Astrocyte of the spinal cord (primary cell): Measurements from ENCODE around the gene FKBP10.

Experiments used
- DNase-seq: peaks from one replicate; pipeline ENCODE4 v3.0.0; 2011; ENCODE audit warnings: low read depth, low spot score
- H3K4me3 ChIP-seq: 2 replicates; pipeline ENCODE4 v1.5.1; 2011; ENCODE audit warnings: low read depth, mild to moderate bottlenecking, low read length, moderate library complexity
- in situ Hi-C: cut with HindIII; loops from 2 replicates; pipeline ENCODE4 v1.10.0; 2017; ENCODE audit warnings: low sequenced_read_pairs
- TF ChIP-seq, protein P1 (sequence below): IDR thresholded peaks from 2 replicates; pipeline ENCODE4 v1.5.1; 2012; ENCODE audit warnings: low read depth, mild to moderate bottlenecking, low read length, inconsistent platforms

FKBP10 gene

DNA sequence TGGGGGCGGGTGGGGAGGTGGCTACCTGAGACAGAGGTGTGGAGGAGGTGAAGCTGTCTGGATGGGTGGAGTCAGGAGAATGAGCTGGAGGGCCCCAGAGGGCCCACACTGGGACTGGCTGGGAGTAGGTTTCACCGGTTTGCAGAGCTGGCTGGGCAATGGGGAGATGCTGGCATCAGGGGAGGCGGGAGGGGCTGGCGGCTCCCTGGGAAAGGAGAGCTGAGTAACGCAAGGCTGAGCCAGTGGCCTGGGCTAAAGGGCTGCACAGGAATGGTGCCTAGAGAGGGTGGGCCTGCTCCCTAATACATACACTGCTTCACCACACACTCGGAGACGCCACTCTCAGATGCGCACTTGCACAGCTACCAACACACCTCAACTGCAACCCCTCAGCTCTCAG is 13.4 kb upstream of the FKBP10 start:
- in situ Hi-C loops: no loop called here
- TF ChIP-seq, protein P1, sequence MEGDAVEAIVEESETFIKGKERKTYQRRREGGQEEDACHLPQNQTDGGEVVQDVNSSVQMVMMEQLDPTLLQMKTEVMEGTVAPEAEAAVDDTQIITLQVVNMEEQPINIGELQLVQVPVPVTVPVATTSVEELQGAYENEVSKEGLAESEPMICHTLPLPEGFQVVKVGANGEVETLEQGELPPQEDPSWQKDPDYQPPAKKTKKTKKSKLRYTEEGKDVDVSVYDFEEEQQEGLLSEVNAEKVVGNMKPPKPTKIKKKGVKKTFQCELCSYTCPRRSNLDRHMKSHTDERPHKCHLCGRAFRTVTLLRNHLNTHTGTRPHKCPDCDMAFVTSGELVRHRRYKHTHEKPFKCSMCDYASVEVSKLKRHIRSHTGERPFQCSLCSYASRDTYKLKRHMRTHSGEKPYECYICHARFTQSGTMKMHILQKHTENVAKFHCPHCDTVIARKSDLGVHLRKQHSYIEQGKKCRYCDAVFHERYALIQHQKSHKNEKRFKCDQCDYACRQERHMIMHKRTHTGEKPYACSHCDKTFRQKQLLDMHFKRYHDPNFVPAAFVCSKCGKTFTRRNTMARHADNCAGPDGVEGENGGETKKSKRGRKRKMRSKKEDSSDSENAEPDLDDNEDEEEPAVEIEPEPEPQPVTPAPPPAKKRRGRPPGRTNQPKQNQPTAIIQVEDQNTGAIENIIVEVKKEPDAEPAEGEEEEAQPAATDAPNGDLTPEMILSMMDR: no peak
- no peak overlapping the region for H3K4me3 ChIP-seq
- no peak for DNase-seq

DNA sequence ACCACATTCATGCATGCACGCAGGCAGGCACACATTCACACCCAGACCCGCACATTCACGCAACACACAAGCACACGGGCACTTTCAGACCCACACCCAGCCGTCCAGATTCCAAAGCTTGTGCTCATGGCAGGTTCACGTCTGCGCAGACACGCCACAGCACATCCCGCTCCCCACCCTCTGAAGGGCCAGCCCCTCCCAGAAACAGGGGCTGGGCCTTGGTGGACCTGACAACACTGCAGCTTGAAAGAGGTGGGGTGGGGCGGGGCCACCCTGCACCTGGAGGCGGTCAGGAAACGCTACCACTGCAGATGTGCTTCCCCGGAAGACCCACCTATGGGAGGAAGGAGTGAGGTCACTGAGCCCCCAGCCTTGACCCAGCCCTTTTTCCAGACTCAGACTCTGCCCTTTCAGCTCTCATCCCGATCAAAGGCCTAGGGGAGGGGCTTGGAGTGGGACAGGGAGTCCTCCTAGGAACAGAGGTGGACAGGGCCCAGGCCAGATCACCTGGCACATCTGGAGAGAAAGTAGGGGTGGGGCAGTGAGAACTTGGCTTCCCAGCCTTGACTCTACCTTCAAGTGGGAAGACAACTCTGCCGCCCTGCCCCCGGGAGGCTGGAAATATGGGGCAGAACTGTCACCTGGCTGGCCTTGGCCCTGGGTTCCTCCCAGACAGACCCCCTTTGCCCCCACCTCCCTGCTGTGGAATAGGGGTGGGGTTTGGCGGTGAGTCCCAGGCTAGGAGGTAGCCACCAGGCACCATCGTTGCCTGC is 12.0 kb upstream of the FKBP10 start:
- H3K4me3 ChIP-seq: no peak overlapping the region
- in situ Hi-C loops: loop anchor here (10.0 kb wide), 1 partner anchor 76 kb away; no protein-coding TSS in a partner anchor
- TF ChIP-seq, protein P1: no peak
- DNase-seq: no peak

DNA sequence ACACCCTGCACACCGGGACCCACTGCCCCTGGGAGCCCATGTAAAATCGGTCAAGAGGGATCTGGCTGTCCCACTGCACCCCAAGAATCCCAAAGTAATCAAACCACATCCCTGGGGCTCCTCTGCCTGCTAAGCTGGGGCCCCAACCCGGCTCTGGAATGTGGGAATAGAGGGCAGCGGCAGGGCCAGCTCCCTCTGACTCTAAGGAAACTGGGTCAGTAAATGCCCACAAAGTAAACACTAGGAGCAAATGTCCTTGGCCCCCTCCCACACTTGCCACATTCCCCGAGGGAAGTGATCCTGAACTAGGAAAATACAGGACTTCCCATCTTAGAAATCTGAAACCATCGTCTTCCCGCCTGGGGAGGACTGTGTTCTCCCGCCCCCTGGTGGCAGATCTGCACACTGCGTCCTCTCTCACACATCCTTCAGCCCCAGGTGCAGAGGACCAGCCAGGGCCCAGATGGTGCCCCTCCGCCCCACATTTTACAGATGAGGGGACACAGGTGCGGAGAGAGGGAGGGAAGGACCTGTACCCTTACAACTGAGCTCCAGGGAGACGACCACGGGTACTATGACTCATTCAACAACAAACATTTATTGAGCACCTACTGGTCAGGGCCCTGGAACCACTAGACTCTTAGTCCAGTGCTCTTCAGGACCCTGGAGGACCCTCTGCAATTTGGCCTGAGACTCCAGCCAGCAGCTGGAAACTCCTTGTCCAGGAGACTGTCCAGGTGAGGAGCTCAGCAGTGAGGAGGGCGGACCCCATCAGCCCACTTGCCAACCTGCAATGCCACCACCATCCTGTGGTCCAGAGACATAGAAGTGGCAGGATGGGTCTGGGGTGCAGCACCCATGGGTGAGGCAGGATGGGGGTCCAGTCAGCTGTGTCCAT is 11.2 kb upstream of the FKBP10 start:
- H3K4me3 ChIP-seq: no peak overlapping the region
- in situ Hi-C loops: loop anchor here (10.0 kb wide), 1 partner anchor 77 kb away; no protein-coding TSS in a partner anchor
- peak; percentile 74 for DNase-seq
- TF ChIP-seq, protein P1: peak; percentile 94

DNA sequence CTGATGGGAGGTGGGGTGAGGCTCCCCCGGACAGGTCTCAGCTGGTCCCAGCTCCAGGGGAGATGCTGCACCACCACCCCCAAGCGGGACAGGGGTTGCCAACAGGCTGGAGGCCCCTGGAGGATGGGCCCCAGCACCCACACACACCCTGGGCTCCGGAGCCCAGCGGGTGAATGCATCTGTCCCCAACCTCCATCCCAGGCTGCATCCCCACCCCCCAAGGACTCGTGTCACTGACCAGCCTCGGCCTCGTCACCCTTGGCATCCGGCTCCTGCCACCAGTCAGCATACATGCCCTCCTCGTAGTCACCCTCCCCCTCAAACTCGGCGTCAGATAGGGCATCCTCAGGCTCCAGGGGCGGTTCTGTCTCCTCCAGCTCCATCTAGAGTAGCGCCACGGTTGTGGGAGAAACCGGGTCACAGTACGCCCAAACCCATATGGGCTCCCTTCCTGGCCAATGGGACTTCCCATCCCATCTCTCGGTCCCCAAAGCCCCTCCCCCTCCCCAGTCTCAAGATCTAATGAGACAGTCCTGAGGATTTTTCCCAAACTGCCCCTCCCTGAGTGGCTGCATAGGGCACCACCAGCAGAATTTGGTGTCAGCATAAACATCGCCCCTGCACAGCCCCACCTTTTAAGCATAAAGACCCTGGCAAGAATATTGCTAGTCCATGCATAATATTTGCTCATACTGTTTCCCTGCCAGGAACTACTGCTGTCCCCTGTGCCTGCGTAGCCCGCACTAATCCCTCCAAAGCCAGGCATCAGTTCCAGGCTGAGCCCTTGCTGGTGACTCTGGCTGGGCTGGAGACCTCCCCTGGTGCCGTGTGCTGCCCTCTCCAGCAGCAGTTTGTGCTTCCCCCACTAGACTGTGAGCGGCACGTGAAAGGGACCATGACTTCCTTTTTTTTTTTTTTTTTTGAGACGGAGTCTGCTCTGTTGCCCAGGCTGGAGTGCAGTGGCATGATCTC is 9.5 kb upstream of the FKBP10 start:
- in situ Hi-C loops: loop anchor here (10.0 kb wide), 1 partner anchor 79 kb away; no protein-coding TSS in a partner anchor
- H3K4me3 ChIP-seq: no peak overlapping the region
- TF ChIP-seq, protein P1: no peak
- no peak for DNase-seq

GRCh38 chr17:41806685-41807445 is 5.9 kb upstream of the FKBP10 start:
- in situ Hi-C loops: loop anchor here (10.0 kb wide), 1 partner anchor 82 kb away; no protein-coding TSS in a partner anchor
- no peak overlapping the region for H3K4me3 ChIP-seq
- DNase-seq: no peak
- TF ChIP-seq, protein P1: no peak
